ENCODE measurements around the gene DHX58. TPM values are rescaled to one million over a fixed set of nuclear protein-coding genes. Genes with fewer than 3 reads are reported as not detected.

Gene DHX58
- polyA plus RNA-seq, 1 of the 3 experiments (the other 2 are of a cell fraction), result 1.2 TPM

DNA sequence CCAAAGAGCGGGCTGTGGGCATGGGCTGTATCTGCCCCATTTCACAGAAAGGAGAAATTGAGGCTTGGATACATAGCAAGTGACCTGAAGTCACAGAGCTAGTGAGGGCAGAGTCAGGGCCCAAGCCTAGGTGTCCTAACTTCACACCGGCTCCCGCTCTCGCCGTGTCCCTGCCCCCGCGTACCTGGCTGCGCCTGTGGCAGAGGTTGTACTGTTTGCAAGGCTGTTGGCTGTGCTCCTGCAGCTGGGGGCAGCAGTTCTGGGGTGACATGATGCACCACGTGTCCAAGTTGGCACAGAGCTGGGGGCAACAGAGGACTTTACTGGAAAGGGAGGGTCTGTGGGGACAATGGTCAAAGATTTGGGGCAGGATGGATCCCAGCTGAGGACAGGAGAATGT is 3.4 kb downstream of the DHX58 start:
- H3K36me3 ChIP-seq (replicated peaks in 1 of 2; ENCODE audit: control insufficient read depth in 1 of 2, insufficient read depth in 2 of 2, low read length in 1 of 2), result peaks cover 0 to 8% of the 10 kb centered on the region in 2 experiments
- CTCF ChIA-PET, result interaction anchor here (1.5 to 29.9 kb wide), 6 partner anchors 8 to 149 kb away, joined by 3 to 496 read pairs (median 23); partner anchors contain the start of genes DNAJC7, NKIRAS2 and ZNF385C
- no peaks in the 10 kb centered on the region for H3K79me2 ChIP-seq (ENCODE audit: insufficient read depth)
- no peaks in the 10 kb centered on the region for H3K27me3 ChIP-seq (ENCODE audit: insufficient read depth)
- no peak overlapping the region for H2AFZ ChIP-seq (ENCODE audit: low read depth)
- no peak overlapping the region for H3K27ac ChIP-seq (ENCODE audit: low read depth in 2 of 2, low read length in 1 of 2)
- no peak overlapping the region for H3K4me2 ChIP-seq
- POLR2A ChIA-PET, result interaction anchor here (1.2 kb wide), 1 partner anchor 12 kb away, joined by 3 read pairs; the partner anchor contains the start of gene KAT2A
- no peaks in the 10 kb centered on the region for H4K20me1 ChIP-seq (ENCODE audit: insufficient read depth)
- no peaks in the 10 kb centered on the region for H3K9me2 ChIP-seq
- TF ChIP-seq SIN3A (IDR thresholded peaks at IDR 0.05; ENCODE audit: borderline replicate concordance, low read depth, low read length), result no peak
- WGBS (ENCODE audit: low lambda C conversion rate), result 89% methylated on average over 5 of the region's 9 CpGs
- peaks cover 0 to 11% of the 10 kb centered on the region in 2 experiments; a peak in 1 of 4 replicates for H3K4me1 ChIP-seq (ENCODE audit: control insufficient read depth in 1 of 2, insufficient read depth in 2 of 2, low read depth in 1 of 2, low read length in 1 of 2)
- no peak overlapping the region for H3K9ac ChIP-seq
- no peak for DNase-seq
- H3K4me3 ChIP-seq (ENCODE audit: low read depth in 2 of 2, low read length in 1 of 2), result no peak overlapping the region
- H3K9me3 ChIP-seq, result no peaks in the 10 kb centered on the region
- no peaks in the 10 kb centered on the region for H3F3A ChIP-seq (replicated peaks; ENCODE audit: insufficient read depth)

DNA sequence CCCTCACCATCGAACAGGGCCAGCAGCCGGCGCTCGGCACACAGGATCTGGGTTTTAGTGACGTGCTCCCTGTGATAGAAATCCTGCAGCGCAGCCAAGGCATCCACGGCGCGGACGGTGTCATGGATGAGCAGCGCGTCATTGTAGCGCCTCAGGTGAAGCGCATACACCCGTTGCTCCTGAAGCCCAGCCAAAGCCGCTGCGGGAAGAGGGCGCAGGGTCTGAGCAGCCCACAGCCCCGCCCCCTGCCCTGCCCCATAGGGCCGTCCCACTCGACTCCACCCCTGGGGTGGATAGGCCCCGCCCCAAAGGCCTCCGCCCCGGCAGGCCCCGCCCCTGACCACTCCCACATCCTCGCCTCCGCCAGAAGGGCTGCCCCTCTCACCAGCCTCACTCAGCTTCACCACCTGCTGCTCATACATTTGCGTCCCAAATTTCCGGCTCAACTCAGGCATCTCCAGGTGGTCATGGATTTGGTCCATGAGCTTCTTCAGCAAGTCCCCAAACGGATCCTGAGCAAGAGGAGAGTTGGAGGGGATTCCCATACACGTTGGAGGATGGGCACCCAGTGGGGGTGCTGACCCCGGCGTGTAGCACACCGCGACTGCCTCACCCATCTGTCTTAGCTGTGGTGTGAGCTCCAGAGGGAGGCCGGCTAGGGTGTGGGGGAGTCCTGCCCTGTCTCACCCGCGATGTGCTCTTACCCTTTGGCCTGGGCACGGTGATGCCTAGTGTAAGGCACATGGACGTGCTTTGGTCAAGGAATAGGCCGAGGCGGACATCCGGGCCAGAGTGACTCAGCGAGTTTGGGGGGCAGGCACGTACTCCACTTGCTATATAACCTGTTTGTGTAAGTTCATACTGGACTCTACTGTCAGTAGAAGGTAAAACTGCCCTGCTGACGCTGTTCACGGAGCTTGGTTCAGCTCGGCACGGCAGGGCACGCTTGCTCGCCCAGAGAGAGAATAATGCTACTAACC is 4.6 kb downstream of the DHX58 start:
- Histone ChIP-seq H3K4me1 (ENCODE audit: control insufficient read depth in 1 of 2, insufficient read depth in 2 of 2, low read depth in 1 of 2, low read length in 1 of 2) (peaks cover 0 to 11% of the 10 kb centered on the region in 2 experiments; a peak in 1 of 4 replicates), H3K9me2 (no peaks in the 10 kb centered on the region), H3K36me3 (replicated peaks in 1 of 2; ENCODE audit: control insufficient read depth in 1 of 2, insufficient read depth in 2 of 2, low read length in 1 of 2) (no peaks in the 10 kb centered on the region), H3K9ac (no peak overlapping the region), H3K4me2 (peak overlapping the region; percentile 87), H3K27ac (ENCODE audit: low read depth in 2 of 2, low read length in 1 of 2) (no peak overlapping the region), H4K20me1 (ENCODE audit: insufficient read depth) (no peaks in the 10 kb centered on the region), H3K4me3 (ENCODE audit: low read depth in 2 of 2, low read length in 1 of 2) (peak overlapping the region; percentile 41 to 59), H3K79me2 (ENCODE audit: insufficient read depth) (no peaks in the 10 kb centered on the region), H2AFZ (ENCODE audit: low read depth) (peak overlapping the region; percentile 86; the same call in 1 of the 2 replicates), H3K27me3 (ENCODE audit: insufficient read depth) (no peaks in the 10 kb centered on the region), H3F3A (replicated peaks; ENCODE audit: insufficient read depth) (no peaks in the 10 kb centered on the region), H3K9me3 (no peaks in the 10 kb centered on the region)
- CTCF ChIA-PET, result interaction anchor here (1.3 to 29.9 kb wide), 7 partner anchors 8 to 148 kb away, joined by 3 to 496 read pairs (median 6); partner anchors contain the start of genes DNAJC7, NKIRAS2 and ZNF385C
- POLR2A ChIA-PET, result interaction anchor here (0.5 to 0.9 kb wide), 3 partner anchors 32 to 122 kb away, joined by 3 to 4 read pairs (median 3); no protein-coding TSS in a partner anchor
- 71% methylated on average over 24 of the region's 51 CpGs for WGBS (ENCODE audit: low lambda C conversion rate)
- peak; percentile 100 for DNase-seq
- TF ChIP-seq GABPA (IDR thresholded peaks at IDR 0.05; ENCODE audit: low read depth), result no peak
- TF ChIP-seq SMC3 (IDR thresholded peaks at IDR 0.05; ENCODE audit: low read depth, low read length), result no peak
- no peak for TF ChIP-seq EZH2phosphoT487 (IDR thresholded peaks at IDR 0.05; ENCODE audit: borderline replicate concordance, low read depth)
- TF ChIP-seq SIN3A (IDR thresholded peaks at IDR 0.05; ENCODE audit: borderline replicate concordance, low read depth, low read length), result no peak
- TF ChIP-seq TCF12 (IDR thresholded peaks at IDR 0.05), result no peak
- TF ChIP-seq, protein P1, sequence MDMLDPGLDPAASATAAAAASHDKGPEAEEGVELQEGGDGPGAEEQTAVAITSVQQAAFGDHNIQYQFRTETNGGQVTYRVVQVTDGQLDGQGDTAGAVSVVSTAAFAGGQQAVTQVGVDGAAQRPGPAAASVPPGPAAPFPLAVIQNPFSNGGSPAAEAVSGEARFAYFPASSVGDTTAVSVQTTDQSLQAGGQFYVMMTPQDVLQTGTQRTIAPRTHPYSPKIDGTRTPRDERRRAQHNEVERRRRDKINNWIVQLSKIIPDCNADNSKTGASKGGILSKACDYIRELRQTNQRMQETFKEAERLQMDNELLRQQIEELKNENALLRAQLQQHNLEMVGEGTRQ (IDR thresholded peaks at IDR 0.05; ENCODE audit: borderline replicate concordance, low read depth, low read length), result no peak
- TF ChIP-seq NRF1 (IDR thresholded peaks at IDR 0.05; ENCODE audit: low read depth, low read length), result no peak
- TF ChIP-seq, protein P2, sequence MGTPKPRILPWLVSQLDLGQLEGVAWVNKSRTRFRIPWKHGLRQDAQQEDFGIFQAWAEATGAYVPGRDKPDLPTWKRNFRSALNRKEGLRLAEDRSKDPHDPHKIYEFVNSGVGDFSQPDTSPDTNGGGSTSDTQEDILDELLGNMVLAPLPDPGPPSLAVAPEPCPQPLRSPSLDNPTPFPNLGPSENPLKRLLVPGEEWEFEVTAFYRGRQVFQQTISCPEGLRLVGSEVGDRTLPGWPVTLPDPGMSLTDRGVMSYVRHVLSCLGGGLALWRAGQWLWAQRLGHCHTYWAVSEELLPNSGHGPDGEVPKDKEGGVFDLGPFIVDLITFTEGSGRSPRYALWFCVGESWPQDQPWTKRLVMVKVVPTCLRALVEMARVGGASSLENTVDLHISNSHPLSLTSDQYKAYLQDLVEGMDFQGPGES (IDR thresholded peaks at IDR 0.05; ENCODE audit: low read depth, low read length), result no peak
- no peak for TF ChIP-seq ELF1 (IDR thresholded peaks at IDR 0.05)
- TF ChIP-seq CHD2 (IDR thresholded peaks at IDR 0.05; ENCODE audit: low read length, partially characterized antibody), result no peak

Measured in SK-N-SH (cell line).